SKM-1 (cell line): ENCODE results near the gene YWHAQ.

Experiments used
- DNase-seq: peaks from one replicate; lab custom pipeline; 2025; ENCODE audit not compliant: unreplicated experiment; lab: John Stamatoyannopoulos, UW

YWHAQ gene

GRCh38 chr2:9655441-9656269 is 24.9 kb upstream of the YWHAQ start:
- no peak for DNase-seq

GRCh38 chr2:9654452-9655100 is 23.8 kb upstream of the YWHAQ start:
- no peak for DNase-seq

GRCh38 chr2:9653485-9654271 is 22.9 kb upstream of the YWHAQ start:
- no peak for DNase-seq

- no peak for DNase-seq
Measured at GRCh38 chr2:9652898-9653479, 22.2 kb upstream of the YWHAQ start.

- DNase-seq = no peak
Measured at GRCh38 chr2:9652267-9652666, 21.5 kb upstream of the YWHAQ start.

DNA sequence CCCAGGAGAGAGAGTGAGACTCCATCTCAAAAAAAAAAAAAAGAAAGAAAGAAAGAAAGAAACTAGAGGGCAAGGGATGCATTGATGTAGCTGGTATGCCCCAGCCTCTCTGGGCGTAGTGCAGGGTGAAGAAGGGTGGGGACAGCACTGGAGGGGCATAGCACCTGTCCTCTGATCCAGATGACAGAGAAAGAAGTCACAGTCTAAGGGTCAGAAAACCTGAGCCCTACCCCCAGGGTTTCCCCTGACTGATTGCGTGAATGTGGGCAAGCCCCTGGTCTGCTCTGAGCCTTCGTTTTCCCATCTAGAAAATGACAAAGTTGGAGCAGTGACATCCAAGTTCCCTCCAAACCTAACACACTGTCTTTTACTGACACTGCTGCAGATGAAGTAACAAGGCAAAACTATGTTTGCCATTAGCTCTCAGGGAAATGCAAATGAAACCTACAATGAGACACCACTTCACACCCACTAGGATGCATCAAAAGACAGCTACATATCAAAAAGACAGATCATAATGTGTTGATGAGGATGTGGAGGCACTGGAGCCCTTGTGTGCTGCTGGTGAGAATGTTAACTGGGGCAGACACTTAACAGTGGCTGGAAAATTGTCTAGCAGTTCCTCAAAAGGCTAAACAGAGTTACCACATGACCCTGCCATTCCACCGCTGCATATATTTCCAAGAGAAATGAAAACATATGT is 19.5 kb upstream of the YWHAQ start:
- no peak for DNase-seq

- no peak for DNase-seq
Measured at GRCh38 chr2:9649261-9649660, 18.5 kb upstream of the YWHAQ start.

DNA sequence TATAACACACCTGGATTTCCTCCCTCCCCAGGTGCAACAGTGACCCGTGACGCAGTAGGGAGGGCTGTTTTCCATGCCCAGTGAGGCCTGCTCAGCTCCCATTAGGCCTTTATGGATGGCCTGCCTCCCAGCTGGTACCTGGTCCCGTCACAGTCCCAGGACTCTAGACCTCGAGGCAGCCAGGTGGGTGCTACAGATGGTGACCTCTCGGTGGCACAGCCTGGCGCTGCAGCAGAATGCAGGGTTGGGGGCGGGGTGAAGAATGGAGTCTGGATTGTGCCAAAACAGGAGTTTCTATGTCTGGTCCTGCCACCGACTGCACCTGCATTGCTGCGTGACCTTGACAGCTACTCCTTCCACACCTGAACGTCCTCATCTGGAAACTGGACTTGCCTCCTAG is 18.0 kb upstream of the YWHAQ start:
- DNase-seq = no peak

DNA sequence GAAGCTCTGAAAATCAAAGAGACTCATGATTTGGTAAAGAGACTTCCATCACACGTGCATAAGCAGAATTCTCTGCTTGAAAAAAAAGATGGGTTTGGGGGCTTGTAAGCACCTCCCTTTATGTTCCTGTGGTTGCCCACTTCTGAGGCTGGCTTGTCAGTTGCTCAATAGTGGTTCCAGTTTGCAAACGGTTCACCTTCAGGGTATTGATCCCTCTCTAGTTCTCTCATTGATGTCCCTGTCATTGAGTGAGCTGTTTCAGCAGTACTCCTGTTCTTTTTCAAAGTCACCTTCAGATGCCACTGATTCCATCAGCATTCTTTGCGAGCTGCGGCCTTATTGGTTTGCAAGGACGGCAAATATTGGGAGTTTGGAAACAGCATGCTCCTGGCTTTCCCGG is 17.1 kb upstream of the YWHAQ start:
- no peak for DNase-seq

DNA sequence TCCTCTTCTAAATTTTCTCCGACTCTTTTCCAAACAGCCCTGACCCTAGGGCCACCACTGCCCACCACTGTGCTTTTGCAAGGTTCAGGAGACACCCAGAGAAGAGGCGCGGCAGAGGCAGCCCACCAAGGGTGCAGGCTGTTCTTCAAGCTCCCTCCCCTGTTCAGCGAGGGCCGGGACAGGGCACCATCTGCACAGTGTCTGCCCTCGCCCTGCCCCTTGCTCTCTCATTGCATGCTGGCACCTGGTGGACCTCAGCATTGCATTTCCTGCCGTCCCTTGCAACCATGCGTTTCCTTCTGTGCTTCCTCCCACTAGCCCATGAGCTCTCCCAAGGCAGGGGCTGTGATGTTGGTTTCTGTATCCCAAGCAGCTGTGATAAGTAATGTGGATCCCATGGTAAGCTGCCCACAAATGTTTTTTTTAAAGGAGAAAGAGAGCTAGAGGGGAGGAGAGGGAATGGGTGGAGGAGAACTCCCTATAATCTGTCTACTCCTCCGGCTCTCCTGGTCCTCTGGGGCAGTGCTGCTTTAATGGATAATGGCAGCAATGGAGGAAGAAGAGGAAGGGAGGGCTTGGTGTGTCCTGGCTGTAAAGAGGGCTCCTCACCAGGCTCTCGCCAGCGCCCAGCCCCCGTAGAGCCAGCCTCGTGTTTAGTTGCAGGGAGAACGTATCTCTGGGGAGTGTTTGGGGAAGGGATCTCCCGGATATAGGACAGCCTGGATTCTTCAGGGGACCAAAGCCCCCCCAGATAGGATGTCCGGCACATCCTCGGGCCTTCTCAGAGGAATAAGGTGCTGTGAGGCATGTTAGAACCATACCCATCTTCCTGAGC is 15.6 kb upstream of the YWHAQ start:
- no peak for DNase-seq

DNA sequence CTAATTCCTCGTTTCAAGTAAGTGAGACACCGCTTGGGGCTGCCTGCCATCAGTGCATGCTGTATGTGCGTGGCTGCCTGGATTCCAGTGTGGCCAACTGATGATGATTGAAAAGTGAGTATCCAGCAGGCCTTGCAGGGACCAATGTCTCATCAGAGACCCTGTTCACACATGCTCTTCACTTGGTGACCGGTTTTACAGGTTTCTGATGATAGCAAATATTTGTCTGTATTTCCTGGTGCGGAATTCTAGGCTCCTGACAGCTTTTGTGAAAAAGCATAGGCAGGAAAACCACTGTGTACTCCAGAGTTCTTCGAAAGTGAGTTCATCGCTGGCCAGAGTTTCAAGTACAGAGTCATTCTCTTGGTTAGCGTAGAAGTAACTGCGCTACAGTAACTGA is 13.8 kb upstream of the YWHAQ start:
- DNase-seq = no peak

GRCh38 chr2:9644021-9644420 is 13.2 kb upstream of the YWHAQ start:
- no peak for DNase-seq

DNA sequence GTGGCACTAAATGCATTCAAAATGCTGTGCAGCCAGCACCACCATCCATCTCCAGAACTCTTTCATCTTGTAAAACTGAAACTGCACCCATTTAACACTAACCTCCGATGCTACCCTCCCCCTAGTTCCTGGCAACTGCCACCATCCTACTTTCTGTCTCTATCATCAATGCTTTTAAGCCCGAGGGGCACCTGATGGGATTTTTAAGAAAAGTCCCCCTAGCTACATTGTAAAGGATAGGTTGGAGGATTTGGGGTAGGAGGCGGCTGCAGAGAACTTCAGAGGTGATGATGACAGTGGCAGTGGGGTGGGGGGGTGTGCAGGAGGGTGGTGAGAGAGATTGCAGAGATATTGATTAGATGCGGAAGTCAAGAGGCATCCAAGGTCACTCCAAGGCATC is 10.8 kb upstream of the YWHAQ start:
- no peak for DNase-seq

DNA sequence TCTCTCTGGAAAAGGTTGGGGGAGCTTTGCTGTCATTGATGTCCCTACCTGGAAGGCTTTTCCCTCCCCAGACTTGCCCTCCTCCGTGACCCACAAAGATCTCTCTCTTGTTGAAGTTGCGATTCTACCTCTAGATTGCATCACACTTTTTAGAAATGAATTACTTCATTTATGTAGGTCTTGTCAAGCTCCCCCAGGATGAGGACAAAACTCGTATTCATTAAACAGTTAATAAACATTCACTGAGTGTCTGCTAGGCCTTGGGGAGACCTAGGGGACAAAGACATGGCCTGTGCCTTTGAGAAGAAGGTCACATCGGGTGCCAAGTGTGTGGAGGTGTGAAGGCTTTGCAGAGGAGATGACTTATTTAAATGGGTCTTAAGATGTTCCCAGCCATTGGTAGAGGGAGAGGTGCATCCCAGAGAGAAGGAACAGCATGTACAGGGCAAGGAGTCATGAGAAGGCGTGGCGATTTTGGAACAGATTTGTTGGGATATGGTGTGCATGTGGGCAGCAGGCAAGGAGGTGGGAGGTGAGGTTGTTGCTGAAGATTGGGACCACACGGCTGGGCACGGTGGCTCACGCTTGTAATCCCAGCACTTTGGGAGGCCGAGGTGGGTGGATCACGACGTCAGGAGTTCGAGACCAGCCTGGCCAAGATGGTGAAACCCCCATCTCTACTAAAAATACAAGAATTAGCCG is 9.8 kb upstream of the YWHAQ start:
- no peak for DNase-seq

DNA sequence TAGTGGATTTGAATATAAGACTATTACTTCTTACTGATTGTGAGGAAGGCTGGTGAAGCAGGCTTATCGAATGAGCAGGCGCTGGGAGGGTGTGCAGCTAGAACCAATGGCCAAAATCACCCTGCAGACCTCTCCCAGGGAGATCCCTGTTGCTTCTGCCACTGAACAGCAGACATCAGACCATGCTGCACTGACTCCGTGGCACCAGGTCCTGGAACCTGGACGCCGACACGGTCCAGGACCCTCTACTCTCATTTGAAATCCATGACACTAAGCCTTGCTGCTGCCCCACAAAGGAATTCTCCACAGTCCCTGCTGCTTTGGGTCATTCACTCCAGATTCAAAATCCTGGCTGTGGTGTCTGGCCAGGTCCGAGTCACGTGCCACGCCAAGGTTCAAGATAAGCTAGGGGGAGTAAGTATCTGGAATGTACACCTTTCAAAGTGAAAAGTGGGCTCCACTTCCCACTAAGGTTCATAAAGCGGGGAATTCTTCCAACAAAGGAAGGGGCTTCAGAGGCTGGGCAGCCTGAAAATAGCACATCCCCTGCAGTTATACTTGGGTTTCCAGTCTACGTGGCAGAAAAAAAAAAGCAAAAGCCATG is 9.0 kb upstream of the YWHAQ start:
- no peak for DNase-seq

GRCh38 chr2:9639000-9639602 is 8.3 kb upstream of the YWHAQ start:
- DNase-seq = no peak

GRCh38 chr2:9638532-9638931 is 7.7 kb upstream of the YWHAQ start:
- no peak for DNase-seq

DNA sequence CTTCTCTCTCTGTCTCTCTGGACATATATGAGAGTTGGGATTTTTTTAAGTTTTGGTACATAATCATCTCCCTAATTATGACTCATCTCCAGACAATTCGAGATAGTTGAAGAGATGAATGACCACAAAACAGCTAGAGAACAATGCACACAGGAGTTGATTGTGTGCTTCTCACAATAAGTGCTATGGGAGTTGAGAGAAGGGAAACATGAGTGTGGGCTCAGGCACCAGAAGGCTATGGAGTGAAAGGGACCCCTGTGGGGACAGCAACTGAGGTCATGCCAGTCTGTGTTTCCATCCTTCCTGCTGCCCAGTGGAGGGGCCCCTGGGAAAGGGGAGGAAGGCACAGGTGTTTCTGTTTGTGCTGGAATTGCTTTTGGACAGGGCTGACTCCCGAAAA is 6.5 kb upstream of the YWHAQ start:
- no peak for DNase-seq

GRCh38 chr2:9634133-9634532 is 3.3 kb upstream of the YWHAQ start:
- DNase-seq = no peak
